GM12878 (cell line): ENCODE measurements around the gene AKAP13. TPM values are rescaled to one million over a fixed set of nuclear protein-coding genes. Genes with fewer than 3 reads are reported as not detected.

Experiments
- E2F8 ChIP-seq: fragments of 450-650 bp; IDR thresholded peaks from 2 replicates; pipeline ENCODE4 v1.6.1; 2018; ENCODE audit warnings: mild to moderate bottlenecking, low read depth, moderate library complexity; ENCODE audit not compliant: partially characterized antibody
- ETV6 ChIP-seq, 2 experiments: fragments of 450-650 bp in 1 of 2; IDR thresholded peaks in 1 of 2; conservative IDR thresholded peaks in 1 of 2; 2 replicates each; pipeline ENCODE4 v1.6.1; 2014; ENCODE audit warnings: antibody characterized with exemption in 1 of 2, borderline replicate concordance in 1 of 2, low read depth in 1 of 2, mild to moderate bottlenecking in 1 of 2, moderate library complexity in 1 of 2
- JUND ChIP-seq: IDR thresholded peaks from 2 replicates; pipeline ENCODE4 v1.6.1; 2012; ENCODE audit warnings: low read depth, mild to moderate bottlenecking, low read length, improper control_type of control experiment, moderate library complexity
- MAX ChIP-seq: IDR thresholded peaks from 2 replicates; pipeline ENCODE4 v1.6.1; 2012; ENCODE audit warnings: low read depth, low read length, improper control_type of control experiment
- PAX5 ChIP-seq: IDR thresholded peaks from 2 replicates; pipeline ENCODE4 v1.6.1; 2011; ENCODE audit warnings: low read depth, low read length, borderline replicate concordance
- POLR2AphosphoS2 ChIP-seq: IDR thresholded peaks from 2 replicates; pipeline ENCODE4 v1.6.1; 2011; ENCODE audit warnings: low read depth, mild to moderate bottlenecking, low read length, improper control_type of control experiment, moderate library complexity
- RAD21 ChIP-seq: IDR thresholded peaks from 2 replicates; pipeline ENCODE4 v1.6.1; 2011; ENCODE audit warnings: mild to moderate bottlenecking, low read depth, low read length, moderate library complexity; ENCODE audit not compliant: insufficient read depth
- ZBTB33 ChIP-seq: fragments of 450-650 bp; IDR thresholded peaks from 2 replicates; pipeline ENCODE4 v1.6.1; 2017; ENCODE audit warnings: mild to moderate bottlenecking
- polyA plus RNA-seq, 11 experiments: library from polyadenylated mRNA; depleted of rRNA in 4 of 11; unstranded in 6 of 11; stranded (reverse) in 5 of 11; fragments of >200 nt; fragmentation: Nextera tagmentation in 4 of 11; fragmentation: Illumina TruSeq in 1 of 11; extraction: Ambion mirVana in 4 of 11; extraction: Trizol in 1 of 11; gene quantifications; 1 replicate in 1 of 11; 2 replicates in 10 of 11; pipeline versions ENCODE4 v1.2.1 to v1.2.3, GENCODE V29; 2011 to 2016; ENCODE audit warnings: inconsistent platforms in 2 of 11, missing spikeins in 2 of 11, low read depth in 1 of 11
- total RNA-seq, 4 experiments: library from RNA; depleted of rRNA in 3 of 4; stranded (reverse); fragments of >200 nt in 3 of 4; fragmentation: Illumina TruSeq in 1 of 4; extraction: Trizol in 1 of 4; gene quantifications; 2 replicates each; pipeline versions ENCODE4 v1.2.1 to v1.2.3, GENCODE V29; 2013 to 2021

AKAP13 gene
- total and polyA plus RNA-seq, 10 of the 15 experiments (the other 5 are each of a cell fraction or from before 2014, with no cell fraction given) = 14.4 to 74.9 (median 55.1) TPM

- TF ChIP-seq RAD21 (no peak), MAX (no peak), ZBTB33 (no peak), E2F8 (no peak), ETV6 (conservative IDR thresholded peaks at IDR 0.05 in 1 of 2, IDR thresholded peaks at IDR 0.05 in 1 of 2; ENCODE audit: borderline replicate concordance in 1 of 2, low read depth in 1 of 2) (0 out of 4 replicates have a peak, but pooled peaks of 1 of the 2 experiments have one; percentile 1), PAX5 (no peak), JUND (no peak), POLR2AphosphoS2 (no peak)
Measured at GRCh38 chr15:85794598-85795336, 414.4 kb downstream of the AKAP13 start, which contains the start of gene KLHL25 (continued).
